PC-9 (cell line): ENCODE results near the gene AMOTL2. TPM values are rescaled to one million over a fixed set of nuclear protein-coding genes. Genes with fewer than 3 reads are reported as not detected.

Source experiments
- BruUV-seq: library from RNA; stranded (reverse); fragments of 400-500 nt; replicated peaks from 2 replicates; lab custom pipeline; 2021; lab: Mats Ljungman, UMichigan
- CTCF ChIA-PET: fragments of 300-600 bp; sonication (Branson Sonifier 250); formaldehyde crosslinking; loops from one replicate; lab custom pipeline; 2022; ENCODE audit warnings: antibody characterized with exemption; lab: Charles Lee
- POLR2A ChIA-PET: fragments of 300-600 bp; sonication (Branson Sonifier 250); formaldehyde crosslinking; loops from one replicate; lab custom pipeline; 2022; ENCODE audit warnings: antibody characterized with exemption; ENCODE audit not compliant: unreplicated experiment; lab: Charles Lee
- DNase-seq, 2 experiments: peaks; one replicate each; pipeline versions ENCODE4 v3.0.0 to v3.0.0-alpha.2; 2015 to 2022; ENCODE audit warnings: mixed read lengths in 1 of 2
- H2AFZ ChIP-seq: fragments of 200-600 bp; sonication (generic); 2 replicates; pipeline ENCODE4 v1.8.1; 2017; ENCODE audit warnings: antibody characterized with exemption
- H3F3A ChIP-seq: fragments of 200-600 bp; sonication (generic); 2 replicates; pipeline ENCODE4 v1.8.1; 2017; ENCODE audit warnings: antibody characterized with exemption, mild to moderate bottlenecking, low read depth; ENCODE audit not compliant: insufficient read depth
- H3K27ac ChIP-seq: fragments of 200-600 bp; sonication (generic); 2 replicates; pipeline ENCODE4 v1.6.1; 2016; ENCODE audit warnings: mixed run types
- H3K27me3 ChIP-seq: fragments of 200-600 bp; sonication (generic); 2 replicates; pipeline ENCODE4 v1.6.1; 2016; ENCODE audit warnings: low read depth, mixed run types; ENCODE audit not compliant: insufficient read depth
- H3K36me3 ChIP-seq: fragments of 200-600 bp; sonication (generic); 2 replicates; pipeline ENCODE4 v1.6.1; 2016; ENCODE audit warnings: low read depth, mixed run types
- H3K4me1 ChIP-seq: fragments of 200-600 bp; sonication (generic); replicated peaks from 2 replicates; pipeline ENCODE4 v1.6.1; 2016; ENCODE audit warnings: mixed run types; ENCODE audit not compliant: insufficient read depth
- H3K4me2 ChIP-seq: fragments of 200-600 bp; sonication (generic); 2 replicates; pipeline ENCODE4 v1.6.1; 2017; ENCODE audit warnings: mixed run types
- H3K4me3 ChIP-seq: fragments of 200-600 bp; sonication (generic); 2 replicates; pipeline ENCODE4 v1.6.1; 2016; ENCODE audit warnings: mixed run types
- H3K79me2 ChIP-seq: fragments of 200-600 bp; sonication (generic); 2 replicates; pipeline ENCODE4 v1.6.1; 2017; ENCODE audit warnings: low read depth, mixed run types
- H3K9me2 ChIP-seq: fragments of 200-600 bp; sonication (generic); 2 replicates; pipeline ENCODE4 v1.8.1; 2017; ENCODE audit warnings: mild to moderate bottlenecking; ENCODE audit not compliant: insufficient read depth
- H3K9me3 ChIP-seq: fragments of 200-600 bp; sonication (generic); 2 replicates; pipeline ENCODE4 v1.8.1; 2016; ENCODE audit warnings: low read depth; ENCODE audit not compliant: insufficient read depth
- H4K20me1 ChIP-seq: fragments of 200-600 bp; sonication (generic); 2 replicates; pipeline ENCODE4 v1.8.1; 2017; ENCODE audit not compliant: insufficient read depth
- CTCF ChIP-seq: fragments of 200-600 bp; sonication (generic); conservative IDR thresholded peaks from 2 replicates; pipeline ENCODE4 v1.6.1; 2017; ENCODE audit warnings: mixed run types, antibody characterized with exemption, mild to moderate bottlenecking, moderate library complexity
- EZH2 ChIP-seq: fragments of 200-600 bp; sonication (generic); IDR thresholded peaks from 2 replicates; pipeline ENCODE4 v1.8.0; 2017; ENCODE audit warnings: antibody characterized with exemption, low read depth
- intact Hi-C: fragments of 100-400 bp; cut with micrococcal nuclease; formaldehyde crosslinking; loops from one replicate; pipeline ENCODE4 v1.10.0; 2022; ENCODE audit not compliant: unreplicated experiment
- total RNA-seq: library from RNA; stranded (reverse); gene quantifications from 2 replicates; pipeline ENCODE4 v1.2.3, GENCODE V29; 2021

Gene AMOTL2
- total RNA-seq, 1 experiment from 2014 or later: 147 TPM

GRCh38 chr3:134348524-134348923, 25.7 kb downstream of the AMOTL2 start:
- Histone ChIP-seq H3K36me3 (0 out of 2 replicates have a peak, but pooled peaks cover 5% of the 10 kb centered on the region), H3K9me3 (peaks cover 12% of the 10 kb centered on the region), H3K4me1 (peaks cover 67% of the 10 kb centered on the region), H3K27me3 (no peaks in the 10 kb centered on the region), H3K79me2 (peaks cover 12% of the 10 kb centered on the region), H3F3A (peaks cover 46% of the 10 kb centered on the region), H2AFZ (no peak overlapping the region), H4K20me1 (no peaks in the 10 kb centered on the region), H3K4me3 (no peak overlapping the region), H3K27ac (peak overlapping the region; percentile 100), H3K9me2 (no peaks in the 10 kb centered on the region), H3K4me2 (peak overlapping the region; percentile 75)
- intact Hi-C loops: loop anchor here (1.0 kb wide), 1 partner anchor 13 kb away; no protein-coding TSS in a partner anchor
- BruUV-seq: no TSS peak
- POLR2A ChIA-PET: interaction anchor here (0.6 to 1.5 kb wide), 10 partner anchors 9 to 33 kb away, joined by 3 to 12 read pairs (median 6); partner anchors contain the start of gene AMOTL2
- CTCF ChIA-PET: no interaction called here
- TF ChIP-seq EZH2: no peak
- DNase-seq: peak; percentile 91 to 96

DNA sequence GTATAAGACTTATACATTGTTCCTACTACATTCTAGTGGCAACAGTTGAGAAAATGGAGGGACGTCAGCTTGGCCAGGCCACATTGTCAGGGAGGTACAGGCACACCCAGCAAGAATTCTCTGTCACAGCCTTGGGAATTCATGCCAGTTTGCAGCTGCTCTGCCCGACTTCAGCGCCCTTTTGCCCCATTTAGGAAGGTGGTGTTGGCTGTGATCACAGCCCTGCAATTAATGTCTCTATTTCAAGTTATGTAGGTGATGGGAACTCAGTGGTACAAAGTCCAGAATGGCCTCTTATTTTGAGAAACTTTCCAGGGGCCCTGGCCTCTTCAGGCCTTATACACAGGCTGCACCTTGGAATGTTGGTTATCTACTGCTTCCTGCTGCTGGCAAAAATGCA, 26.7 kb downstream of the AMOTL2 start:
- Histone ChIP-seq H3K4me2 (peak overlapping the region; percentile 75; the same call in 1 of the 2 replicates), H3F3A (peaks cover 36% of the 10 kb centered on the region), H3K9me3 (peaks cover 12% of the 10 kb centered on the region), H3K4me3 (no peak overlapping the region), H2AFZ (no peak overlapping the region), H3K36me3 (0 out of 2 replicates have a peak, but pooled peaks cover 5% of the 10 kb centered on the region), H3K27me3 (no peaks in the 10 kb centered on the region), H3K4me1 (peaks cover 57% of the 10 kb centered on the region), H3K9me2 (no peaks in the 10 kb centered on the region), H3K79me2 (peaks cover 12% of the 10 kb centered on the region), H3K27ac (peak overlapping the region; percentile 100), H4K20me1 (no peaks in the 10 kb centered on the region)
- intact Hi-C loops: no loop called here
- POLR2A ChIA-PET: interaction anchor here (0.6 kb wide), 1 partner anchor 36 kb away, joined by 12 read pairs; no protein-coding TSS in a partner anchor
- no TSS peak for BruUV-seq
- TF ChIP-seq EZH2 (no peak), CTCF (no peak)
- CTCF ChIA-PET: no interaction called here
- DNase-seq: no peak

DNA sequence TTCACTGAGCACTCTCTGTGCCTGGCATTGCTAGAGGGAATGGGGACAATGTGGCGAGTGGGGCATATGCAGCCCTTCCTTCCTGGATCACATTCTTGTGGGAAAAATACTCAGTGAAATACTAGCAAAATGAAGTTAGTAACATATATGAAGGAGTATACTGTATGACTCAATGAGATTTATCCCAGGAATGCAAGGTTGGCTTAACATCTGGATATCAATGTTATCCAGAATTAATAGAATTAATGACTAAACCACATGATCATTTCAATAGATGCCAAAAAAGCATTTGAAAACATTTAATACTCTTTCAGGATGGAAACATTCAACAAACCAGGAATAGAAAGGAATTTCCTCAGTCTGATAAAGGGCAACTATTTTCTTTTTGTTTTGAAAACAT, 27.5 kb downstream of the AMOTL2 start:
- no peaks in the 10 kb centered on the region for H3K9me2 ChIP-seq
- intact Hi-C loops: no loop called here
- POLR2A ChIA-PET: interaction anchor here (0.7 kb wide), 1 partner anchor 13 kb away, joined by 3 read pairs; no protein-coding TSS in a partner anchor
- 0 out of 2 replicates have a peak, but pooled peaks cover 5% of the 10 kb centered on the region for H3K36me3 ChIP-seq
- BruUV-seq: no TSS peak
- H3K27me3 ChIP-seq: no peaks in the 10 kb centered on the region
- peaks cover 52% of the 10 kb centered on the region for H3K4me1 ChIP-seq
- H3K4me3 ChIP-seq: no peak overlapping the region
- H2AFZ ChIP-seq: no peak overlapping the region
- peaks cover 12% of the 10 kb centered on the region for H3K9me3 ChIP-seq
- peaks cover 31% of the 10 kb centered on the region for H3F3A ChIP-seq
- no peaks in the 10 kb centered on the region for H4K20me1 ChIP-seq
- H3K4me2 ChIP-seq: no peak overlapping the region
- peaks cover 12% of the 10 kb centered on the region for H3K79me2 ChIP-seq
- DNase-seq: no peak
- CTCF ChIA-PET: interaction anchor here (0.7 kb wide), 1 partner anchor 35 kb away, joined by 3 read pairs; no protein-coding TSS in a partner anchor
- H3K27ac ChIP-seq: no peak overlapping the region
- TF ChIP-seq EZH2 (no peak), CTCF (no peak)
